ENCODE measurements around the gene NEB. TPM values are rescaled to one million over a fixed set of nuclear protein-coding genes. Genes with fewer than 3 reads are reported as not detected.
A peak's percentile ranks its signal among the peaks of the same experiment; 100 is the strongest.

The NEB gene
- total and polyA plus RNA-seq, 12 donors, result 3.0 to 32.5 (median 7.6) TPM

DNA sequence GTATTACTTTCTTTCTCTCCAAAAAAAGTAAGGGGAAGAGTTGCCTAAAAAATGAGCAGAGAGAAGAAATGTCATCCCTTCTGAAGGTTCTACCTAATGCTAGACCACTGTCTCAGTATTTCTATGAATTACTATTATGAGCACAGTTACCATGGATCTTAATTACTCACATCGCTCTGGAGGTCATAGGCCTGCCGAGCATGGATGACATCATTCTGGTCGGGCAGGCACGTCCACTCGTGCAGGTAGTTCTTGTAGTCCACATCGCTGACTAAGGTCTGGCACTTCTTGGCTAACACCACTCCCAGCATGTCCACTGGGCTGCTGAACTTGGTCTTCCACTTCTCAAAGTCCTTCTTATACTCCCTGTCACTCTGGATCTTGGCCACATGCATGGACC, 106.9 kb downstream of the NEB start:
- Histone ChIP-seq H3K27ac (no peak overlapping the region), H3K4me1 (replicated peaks in 1 of 2) (no peaks in the 10 kb centered on the region), H3K4me3 (no peak overlapping the region), H3K9me3 (replicated peaks in 1 of 3) (no peaks in the 10 kb centered on the region), H3K36me3 (replicated peaks in 1 of 2) (no peaks in the 10 kb centered on the region), H3K27me3 (no peaks in the 10 kb centered on the region)
- intact Hi-C loops (cut with DNase I), result no loop called here
- 73 to 90% (median 75%) methylated on average over 6 of the region's 6 CpGs for WGBS, 4 donors
- TF ChIP-seq, protein P1, sequence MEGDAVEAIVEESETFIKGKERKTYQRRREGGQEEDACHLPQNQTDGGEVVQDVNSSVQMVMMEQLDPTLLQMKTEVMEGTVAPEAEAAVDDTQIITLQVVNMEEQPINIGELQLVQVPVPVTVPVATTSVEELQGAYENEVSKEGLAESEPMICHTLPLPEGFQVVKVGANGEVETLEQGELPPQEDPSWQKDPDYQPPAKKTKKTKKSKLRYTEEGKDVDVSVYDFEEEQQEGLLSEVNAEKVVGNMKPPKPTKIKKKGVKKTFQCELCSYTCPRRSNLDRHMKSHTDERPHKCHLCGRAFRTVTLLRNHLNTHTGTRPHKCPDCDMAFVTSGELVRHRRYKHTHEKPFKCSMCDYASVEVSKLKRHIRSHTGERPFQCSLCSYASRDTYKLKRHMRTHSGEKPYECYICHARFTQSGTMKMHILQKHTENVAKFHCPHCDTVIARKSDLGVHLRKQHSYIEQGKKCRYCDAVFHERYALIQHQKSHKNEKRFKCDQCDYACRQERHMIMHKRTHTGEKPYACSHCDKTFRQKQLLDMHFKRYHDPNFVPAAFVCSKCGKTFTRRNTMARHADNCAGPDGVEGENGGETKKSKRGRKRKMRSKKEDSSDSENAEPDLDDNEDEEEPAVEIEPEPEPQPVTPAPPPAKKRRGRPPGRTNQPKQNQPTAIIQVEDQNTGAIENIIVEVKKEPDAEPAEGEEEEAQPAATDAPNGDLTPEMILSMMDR (IDR thresholded peaks at IDR 0.05), result no peak
- TF ChIP-seq POLR2A (IDR thresholded peaks at IDR 0.05), result no peak
- DNase-seq, result peak in 1 of 7 donors; percentile 18

GRCh38 chr2:151624271-151624670, 110.0 kb downstream of the NEB start:
- H3K27ac ChIP-seq, result no peak overlapping the region
- no peak for TF ChIP-seq POLR2A (IDR thresholded peaks at IDR 0.05)
- TF ChIP-seq, protein P1 (IDR thresholded peaks at IDR 0.05), result no peak
- H3K9me3 ChIP-seq (replicated peaks in 1 of 3), result no peaks in the 10 kb centered on the region
- DNase-seq, result no peak
- intact Hi-C loops (cut with DNase I), result no loop called here
- no peak overlapping the region for H3K4me3 ChIP-seq
- peaks cover 0 to 4% of the 10 kb centered on the region in 2 donors for H3K4me1 ChIP-seq (replicated peaks in 1 of 2)
- H3K36me3 ChIP-seq (replicated peaks in 1 of 2), result no peaks in the 10 kb centered on the region
- H3K27me3 ChIP-seq, result no peaks in the 10 kb centered on the region

- H3K4me1 ChIP-seq (replicated peaks in 1 of 2), result peaks cover 0 to 10% of the 10 kb centered on the region in 2 donors
- DNase-seq, result no peak
- no peak overlapping the region for H3K27ac ChIP-seq
- H3K4me3 ChIP-seq, result no peak overlapping the region
- H3K27me3 ChIP-seq, result no peaks in the 10 kb centered on the region
- H3K36me3 ChIP-seq (replicated peaks in 1 of 2), result no peaks in the 10 kb centered on the region
- TF ChIP-seq, protein P1 (IDR thresholded peaks at IDR 0.05), result no peak
- no peak for TF ChIP-seq POLR2A (IDR thresholded peaks at IDR 0.05)
- intact Hi-C loops (cut with DNase I), result no loop called here
- no peaks in the 10 kb centered on the region for H3K9me3 ChIP-seq (replicated peaks in 1 of 3)
Observed at GRCh38 chr2:151623631-151624030, 110.6 kb downstream of the NEB start.

GRCh38 chr2:151620761-151621160, 113.5 kb downstream of the NEB start:
- Histone ChIP-seq H3K27me3 (no peaks in the 10 kb centered on the region), H3K36me3 (replicated peaks in 1 of 2) (no peaks in the 10 kb centered on the region), H3K4me3 (no peak overlapping the region), H3K27ac (no peak overlapping the region), H3K9me3 (replicated peaks in 1 of 3) (no peaks in the 10 kb centered on the region), H3K4me1 (replicated peaks in 1 of 2) (peaks cover 0 to 23% of the 10 kb centered on the region in 2 donors)
- WGBS, 4 donors, result 89 to 95% (median 94%) methylated on average over 3 of the region's 3 CpGs
- intact Hi-C loops (cut with DNase I), result no loop called here
- no peak for TF ChIP-seq POLR2A (IDR thresholded peaks at IDR 0.05)
- TF ChIP-seq, protein P1 (IDR thresholded peaks at IDR 0.05), result no peak
- DNase-seq, result no peak
